ENCODE data around the gene CHCHD2.
A peak's percentile ranks its signal among the peaks of the same experiment; 100 is the strongest.
"Not testable (repeated sequence)": the region's sequence is repeated elsewhere in the genome, so short reads cannot be mapped to it uniquely, and the experiment has no call there.

Gene CHCHD2

GRCh38 chr7:56078196-56078595 lies 28.1 kb downstream of the CHCHD2 start:
- no peak overlapping the region for H3K9ac ChIP-seq (ENCODE audit: low read depth, low read length, poor library complexity, severe bottlenecking)

GRCh38 chr7:56077681-56078080 lies 28.6 kb downstream of the CHCHD2 start:
- H3K27me3 ChIP-seq (ENCODE audit: insufficient read depth, low read length, poor library complexity, severe bottlenecking), result no peaks in the 10 kb centered on the region
- H2AFZ ChIP-seq (ENCODE audit: low read length), result no peak overlapping the region
- TF ChIP-seq CTCF (conservative IDR thresholded peaks at IDR 0.05; ENCODE audit: low read length) (no peak), EZH2phosphoT487 (IDR thresholded peaks at IDR 0.05; ENCODE audit: borderline replicate concordance) (no peak)
- H3K4me3 ChIP-seq (ENCODE audit: low read length, poor library complexity, severe bottlenecking), result no peak overlapping the region
- H3K4me2 ChIP-seq (ENCODE audit: low read depth, low read length, poor library complexity, severe bottlenecking), result no peak overlapping the region
- no peak overlapping the region for H3K9ac ChIP-seq (ENCODE audit: low read depth, low read length, poor library complexity, severe bottlenecking)
- peaks cover 15% of the 10 kb centered on the region; the same call in 1 of the 2 replicates for H3K36me3 ChIP-seq (ENCODE audit: insufficient read depth, low read length)
- H3K9me2 ChIP-seq (replicated peaks; ENCODE audit: low read depth, low read length), result no peaks in the 10 kb centered on the region
- H4K20me1 ChIP-seq (ENCODE audit: insufficient read depth, low read length, poor library complexity, severe bottlenecking), result no peaks in the 10 kb centered on the region
- no peaks in the 10 kb centered on the region for H3K79me2 ChIP-seq (ENCODE audit: insufficient read depth, low read length)
- no peaks in the 10 kb centered on the region for H3K4me1 ChIP-seq (ENCODE audit: insufficient read depth, low read length, poor library complexity, severe bottlenecking)
- no peaks in the 10 kb centered on the region for H3F3A ChIP-seq (ENCODE audit: low read depth)
- H3K9me3 ChIP-seq (ENCODE audit: insufficient read depth, low read depth, low read length), result no peaks in the 10 kb centered on the region

More at GRCh38 chr7:56078196-56078595, 28.1 kb downstream of the CHCHD2 start:
- no peak overlapping the region for H2AFZ ChIP-seq (ENCODE audit: low read length)
- TF ChIP-seq CTCF (conservative IDR thresholded peaks at IDR 0.05; ENCODE audit: low read length) (no peak), EZH2phosphoT487 (IDR thresholded peaks at IDR 0.05; ENCODE audit: borderline replicate concordance) (no peak)
- H3K4me2 ChIP-seq (ENCODE audit: low read depth, low read length, poor library complexity, severe bottlenecking), result no peak overlapping the region
- no peaks in the 10 kb centered on the region for H3K27me3 ChIP-seq (ENCODE audit: insufficient read depth, low read length, poor library complexity, severe bottlenecking)
- no peaks in the 10 kb centered on the region for H3K9me3 ChIP-seq (ENCODE audit: insufficient read depth, low read depth, low read length)
- H3F3A ChIP-seq (ENCODE audit: low read depth), result no peaks in the 10 kb centered on the region
- H3K79me2 ChIP-seq (ENCODE audit: insufficient read depth, low read length), result no peaks in the 10 kb centered on the region
- H3K9me2 ChIP-seq (replicated peaks; ENCODE audit: low read depth, low read length), result no peaks in the 10 kb centered on the region
- H3K4me3 ChIP-seq (ENCODE audit: low read length, poor library complexity, severe bottlenecking), result no peak overlapping the region
- no peaks in the 10 kb centered on the region for H3K4me1 ChIP-seq (ENCODE audit: insufficient read depth, low read length, poor library complexity, severe bottlenecking)
- peaks cover 15% of the 10 kb centered on the region; the same call in 1 of the 2 replicates for H3K36me3 ChIP-seq (ENCODE audit: insufficient read depth, low read length)
- H4K20me1 ChIP-seq (ENCODE audit: insufficient read depth, low read length, poor library complexity, severe bottlenecking), result no peaks in the 10 kb centered on the region

GRCh38 chr7:56074371-56074791 lies 31.9 kb downstream of the CHCHD2 start:
- no peak overlapping the region for H2AFZ ChIP-seq (ENCODE audit: low read length)
- H3K4me2 ChIP-seq (ENCODE audit: low read depth, low read length, poor library complexity, severe bottlenecking), result no peak overlapping the region
- peaks cover 19% of the 10 kb centered on the region; the same call in 1 of the 2 replicates for H3K36me3 ChIP-seq (ENCODE audit: insufficient read depth, low read length)

GRCh38 chr7:56066376-56066775 lies 39.9 kb downstream of the CHCHD2 start:
- not testable (repeated sequence) for H3K27me3 ChIP-seq (ENCODE audit: insufficient read depth, low read length, poor library complexity, severe bottlenecking); H3K9me3 ChIP-seq (ENCODE audit: insufficient read depth, low read depth, low read length); H2AFZ ChIP-seq (ENCODE audit: low read length); H3K9ac ChIP-seq (ENCODE audit: low read depth, low read length, poor library complexity, severe bottlenecking); H3K9me2 ChIP-seq (replicated peaks; ENCODE audit: low read depth, low read length); H3K4me3 ChIP-seq (ENCODE audit: low read length, poor library complexity, severe bottlenecking)
- peaks cover 28% of the 10 kb centered on the region for H3K79me2 ChIP-seq (ENCODE audit: insufficient read depth, low read length)
- H3K36me3 ChIP-seq (ENCODE audit: insufficient read depth, low read length), result peaks cover 26% of the 10 kb centered on the region; the same call in 1 of the 2 replicates
- H3F3A ChIP-seq (ENCODE audit: low read depth), result peaks cover 15% of the 10 kb centered on the region; the same call in 1 of the 2 replicates
- H3K4me2 ChIP-seq (ENCODE audit: low read depth, low read length, poor library complexity, severe bottlenecking), result peak overlapping the region; percentile 61
- H4K20me1 ChIP-seq (ENCODE audit: insufficient read depth, low read length, poor library complexity, severe bottlenecking), result peaks cover 32% of the 10 kb centered on the region
- H3K4me1 ChIP-seq (ENCODE audit: insufficient read depth, low read length, poor library complexity, severe bottlenecking), result peaks cover 23% of the 10 kb centered on the region

More at GRCh38 chr7:56074371-56074791, 31.9 kb downstream of the CHCHD2 start:
- no peaks in the 10 kb centered on the region for H4K20me1 ChIP-seq (ENCODE audit: insufficient read depth, low read length, poor library complexity, severe bottlenecking)
- H3K9ac ChIP-seq (ENCODE audit: low read depth, low read length, poor library complexity, severe bottlenecking), result no peak overlapping the region
- H3K4me1 ChIP-seq (ENCODE audit: insufficient read depth, low read length, poor library complexity, severe bottlenecking), result no peaks in the 10 kb centered on the region
- no peaks in the 10 kb centered on the region for H3K79me2 ChIP-seq (ENCODE audit: insufficient read depth, low read length)
- no peaks in the 10 kb centered on the region for H3K9me2 ChIP-seq (replicated peaks; ENCODE audit: low read depth, low read length)
- H3F3A ChIP-seq (ENCODE audit: low read depth), result no peaks in the 10 kb centered on the region
- TF ChIP-seq CTCF (conservative IDR thresholded peaks at IDR 0.05; ENCODE audit: low read length), result peak; percentile 83
- no peak for TF ChIP-seq EZH2phosphoT487 (IDR thresholded peaks at IDR 0.05; ENCODE audit: borderline replicate concordance)
- H3K27me3 ChIP-seq (ENCODE audit: insufficient read depth, low read length, poor library complexity, severe bottlenecking), result no peaks in the 10 kb centered on the region
- no peak overlapping the region for H3K4me3 ChIP-seq (ENCODE audit: low read length, poor library complexity, severe bottlenecking)
- no peaks in the 10 kb centered on the region for H3K9me3 ChIP-seq (ENCODE audit: insufficient read depth, low read depth, low read length)
